OCI-LY7 (cell line): ENCODE data around the gene MTUS2. TPM values are rescaled to one million over a fixed set of nuclear protein-coding genes. Genes with fewer than 3 reads are reported as not detected.

Source experiments
- BruUV-seq: library from RNA; stranded (reverse); fragments of 400-500 nt; replicated peaks from 2 replicates; lab custom pipeline; 2021; lab: Mats Ljungman, UMichigan
- CTCF ChIA-PET: fragments of 300-600 bp; sonication (Branson Sonifier 250); formaldehyde crosslinking; loops from one replicate; lab custom pipeline; 2022; ENCODE audit warnings: antibody characterized with exemption; ENCODE audit not compliant: unreplicated experiment; lab: Charles Lee
- POLR2A ChIA-PET: fragments of 300-600 bp; sonication (Branson Sonifier 250); formaldehyde crosslinking; loops from one replicate; lab custom pipeline; 2022; ENCODE audit warnings: antibody characterized with exemption; lab: Charles Lee
- DNase-seq: peaks from one replicate; pipeline ENCODE4 v3.0.0-alpha.2; 2015; ENCODE audit warnings: low spot score
- H2AFZ ChIP-seq: fragments of 200-600 bp; sonication (generic), shearing (Covaris generic); 2 replicates; pipeline ENCODE4 v1.6.1; 2014; ENCODE audit warnings: mild to moderate bottlenecking, antibody characterized with exemption, low read length, moderate library complexity
- H3K27ac ChIP-seq: fragments of 200-600 bp; sonication (generic); 2 replicates; pipeline ENCODE4 v1.5.1; 2014; ENCODE audit warnings: mixed run types, low read depth, mild to moderate bottlenecking, moderate library complexity, low read length, inconsistent platforms; ENCODE audit not compliant: poor library complexity, severe bottlenecking
- H3K36me3 ChIP-seq: fragments of 200-600 bp; sonication (generic); 2 replicates; pipeline ENCODE4 v1.6.1; 2014; ENCODE audit warnings: mild to moderate bottlenecking, antibody characterized with exemption, low read length, moderate library complexity, mixed read lengths; ENCODE audit not compliant: insufficient read depth
- H3K4me1 ChIP-seq: fragments of 200-600 bp; sonication (generic); 2 replicates; pipeline ENCODE4 v1.5.1; 2014; ENCODE audit warnings: mild to moderate bottlenecking, low read length; ENCODE audit not compliant: insufficient read depth, poor library complexity, severe bottlenecking
- H3K4me2 ChIP-seq: fragments of 200-600 bp; sonication (generic); 2 replicates; pipeline ENCODE4 v1.6.1; 2014; ENCODE audit warnings: mild to moderate bottlenecking, low read length
- H3K4me3 ChIP-seq: fragments of 200-600 bp; sonication (generic); 2 replicates; pipeline ENCODE4 v1.5.1; 2014; ENCODE audit warnings: mild to moderate bottlenecking, low read depth, low read length; ENCODE audit not compliant: poor library complexity, severe bottlenecking
- H3K79me2 ChIP-seq: fragments of 200-600 bp; sonication (generic); 2 replicates; pipeline ENCODE4 v1.6.1; 2016; ENCODE audit warnings: low read depth, mild to moderate bottlenecking, low read length, moderate library complexity, mixed read lengths; ENCODE audit not compliant: insufficient read depth
- H3K9me2 ChIP-seq: fragments of 200-600 bp; sonication (generic); 2 replicates; pipeline ENCODE4 v1.6.1; 2016; ENCODE audit warnings: mild to moderate bottlenecking, low read length, mixed read lengths; ENCODE audit not compliant: insufficient read depth
- H3K9me3 ChIP-seq: fragments of 200-600 bp; sonication (generic); 2 replicates; pipeline ENCODE4 v1.6.1; 2014; ENCODE audit warnings: mild to moderate bottlenecking, mixed run types, low read length, mixed read lengths
- H4K20me1 ChIP-seq: fragments of 200-600 bp; sonication (generic); 2 replicates; pipeline ENCODE4 v1.6.1; 2014; ENCODE audit warnings: mild to moderate bottlenecking, antibody characterized with exemption, low read length, moderate library complexity, mixed read lengths; ENCODE audit not compliant: insufficient read depth
- CTCF ChIP-seq: fragments of 200-600 bp; sonication (generic); conservative IDR thresholded peaks from 2 replicates; pipeline ENCODE4 v1.5.1; 2014; ENCODE audit warnings: mild to moderate bottlenecking, antibody characterized with exemption, low read length, moderate library complexity, mixed read lengths
- EZH2phosphoT487 ChIP-seq: fragments of 200-600 bp; sonication (generic); IDR thresholded peaks from 2 replicates; pipeline ENCODE4 v1.6.1; 2018; ENCODE audit warnings: low read depth, borderline replicate concordance, mild to moderate bottlenecking, mixed run types, antibody characterized with exemption, low read length, moderate library complexity, mixed read lengths
- intact Hi-C: fragments of 100-400 bp; cut with micrococcal nuclease; formaldehyde crosslinking; loops from one replicate; pipeline ENCODE4 v1.10.0; 2022; ENCODE audit not compliant: unreplicated experiment
- total RNA-seq, 2 experiments: library from RNA; depleted of rRNA in 1 of 2; stranded (reverse); fragments of >200 nt in 1 of 2; shearing (Covaris generic) in 1 of 2; gene quantifications; 2 replicates each; pipeline ENCODE4 v1.2.3, GENCODE V29; 2014 to 2022

The MTUS2 gene
- total RNA-seq, 2 experiments from 2014 or later: 0.16 to 9.8 TPM

- POLR2A ChIA-PET: no interaction called here
- Histone ChIP-seq H3K9me3 (no peaks in the 10 kb centered on the region), H3K4me2 (no peak overlapping the region), H3K9me2 (no peaks in the 10 kb centered on the region), H3K79me2 (no peaks in the 10 kb centered on the region), H3K4me1 (no peaks in the 10 kb centered on the region), H3K36me3 (no peaks in the 10 kb centered on the region), H3K27ac (no peak overlapping the region), H3K4me3 (no peak overlapping the region), H4K20me1 (no peaks in the 10 kb centered on the region), H2AFZ (no peak overlapping the region)
- intact Hi-C loops: no loop called here
- BruUV-seq: no TSS peak
- DNase-seq: no peak
- CTCF ChIA-PET: no interaction called here
- TF ChIP-seq EZH2phosphoT487 (no peak), CTCF (no peak)
Observed at GRCh38 chr13:28954419-28954725, 134.2 kb downstream of the MTUS2 start.

GRCh38 chr13:28954810-28955209 lies 134.7 kb downstream of the MTUS2 start:
- DNase-seq: no peak
- intact Hi-C loops: no loop called here
- no peaks in the 10 kb centered on the region for H3K9me2 ChIP-seq
- POLR2A ChIA-PET: interaction anchor here (0.6 kb wide), 1 partner anchor 338 kb away, joined by 3 read pairs; no protein-coding TSS in a partner anchor
- no peak overlapping the region for H3K4me2 ChIP-seq
- BruUV-seq: no TSS peak
- no peak overlapping the region for H2AFZ ChIP-seq
- H3K36me3 ChIP-seq: no peaks in the 10 kb centered on the region
- TF ChIP-seq EZH2phosphoT487: no peak
- TF ChIP-seq CTCF: no peak
- H4K20me1 ChIP-seq: no peaks in the 10 kb centered on the region
- no peaks in the 10 kb centered on the region for H3K79me2 ChIP-seq
- no peak overlapping the region for H3K4me3 ChIP-seq
- H3K4me1 ChIP-seq: no peaks in the 10 kb centered on the region
- CTCF ChIA-PET: no interaction called here
- no peaks in the 10 kb centered on the region for H3K9me3 ChIP-seq
- no peak overlapping the region for H3K27ac ChIP-seq

GRCh38 chr13:28955264-28955966 lies 135.3 kb downstream of the MTUS2 start:
- H3K4me2 ChIP-seq: no peak overlapping the region
- no peaks in the 10 kb centered on the region for H3K36me3 ChIP-seq
- no peak overlapping the region for H2AFZ ChIP-seq
- POLR2A ChIA-PET: interaction anchor here (0.6 kb wide), 3 partner anchors 240 to 339 kb away, joined by 3 to 8 read pairs (median 5); no protein-coding TSS in a partner anchor
- no peaks in the 10 kb centered on the region for H3K9me2 ChIP-seq
- H3K4me1 ChIP-seq: no peaks in the 10 kb centered on the region
- H3K4me3 ChIP-seq: no peak overlapping the region
- TF ChIP-seq CTCF (no peak), EZH2phosphoT487 (no peak)
- no peaks in the 10 kb centered on the region for H3K9me3 ChIP-seq
- no TSS peak for BruUV-seq
- DNase-seq: no peak
- CTCF ChIA-PET: no interaction called here
- no peaks in the 10 kb centered on the region for H3K79me2 ChIP-seq
- H4K20me1 ChIP-seq: no peaks in the 10 kb centered on the region
- no peak overlapping the region for H3K27ac ChIP-seq
- intact Hi-C loops: no loop called here
